Adipocyte (in vitro differentiated cells): ENCODE results near the gene BCCIP.

Experiments used
- DNase-seq: peaks from one replicate; pipeline ENCODE4 v3.0.0-alpha.2; 2015; ENCODE audit warnings: low read depth
- H3K27me3 ChIP-seq: replicated peaks from 2 replicates; pipeline ENCODE4 v1.7.0; 2013; ENCODE audit warnings: mild to moderate bottlenecking, low read length, moderate library complexity; ENCODE audit not compliant: control insufficient read depth, insufficient read depth
- H3K36me3 ChIP-seq: 2 replicates; pipeline ENCODE4 v1.7.0; 2013; ENCODE audit warnings: low read length, mild to moderate bottlenecking, moderate library complexity; ENCODE audit not compliant: control insufficient read depth, insufficient read depth, severe bottlenecking
- H3K4me1 ChIP-seq: 2 replicates; pipeline ENCODE4 v1.7.0; 2013; ENCODE audit warnings: mild to moderate bottlenecking, low read length, moderate library complexity; ENCODE audit not compliant: control insufficient read depth, insufficient read depth
- H3K4me3 ChIP-seq: 2 replicates; pipeline ENCODE4 v1.7.0; 2013; ENCODE audit warnings: mild to moderate bottlenecking, low read length, moderate library complexity
- H3K9ac ChIP-seq: 2 replicates; pipeline ENCODE4 v1.7.0; 2013; ENCODE audit warnings: mild to moderate bottlenecking, low read length, moderate library complexity
- H3K9me3 ChIP-seq: 2 replicates; pipeline ENCODE4 v1.7.0; 2013; ENCODE audit warnings: mild to moderate bottlenecking, low read length, moderate library complexity; ENCODE audit not compliant: control insufficient read depth

The BCCIP gene

DNA sequence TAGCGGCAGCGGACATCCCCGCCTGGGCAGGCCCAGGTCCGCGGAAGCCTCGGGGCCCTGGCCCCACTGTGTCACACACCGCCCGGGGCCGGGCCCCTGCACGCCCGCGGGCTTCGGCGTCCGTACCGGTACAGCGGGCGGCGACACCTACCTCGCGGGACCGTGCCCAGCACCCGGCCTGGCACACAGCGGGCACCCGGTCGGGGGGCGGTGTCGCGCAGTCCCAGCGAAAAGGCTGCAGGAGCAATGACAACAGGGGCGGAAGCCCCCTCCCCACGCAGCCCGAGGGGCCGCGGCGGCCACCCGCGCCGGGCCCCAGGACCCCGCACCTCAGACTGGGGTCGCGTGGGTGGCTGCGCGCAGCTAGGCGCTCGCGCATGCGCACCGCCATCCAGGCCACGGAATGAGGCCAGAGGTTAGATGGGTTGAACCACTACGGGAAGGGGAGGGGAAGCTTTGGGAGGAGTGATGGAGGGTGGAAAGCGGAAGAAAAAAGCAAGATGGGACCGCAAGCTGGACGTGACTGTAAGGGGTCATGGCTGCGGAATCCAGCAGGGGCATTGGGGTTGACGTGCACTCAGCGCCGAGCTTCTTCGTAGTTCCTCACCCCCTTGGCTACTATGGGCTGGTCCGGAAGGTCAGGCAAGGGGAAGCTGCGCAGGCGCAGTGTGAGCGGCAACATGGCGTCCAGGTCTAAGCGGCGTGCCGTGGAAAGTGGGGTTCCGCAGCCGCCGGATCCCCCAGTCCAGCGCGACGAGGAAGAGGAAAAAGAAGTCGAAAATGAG lies at the start of gene BCCIP, which contains the start of gene UROS:
Gene BCCIP, plus strand, starts transcription at position 669 of the 785 bp plus-strand sequence. Its CDS starts 12 bp downstream, at position 681.
Gene UROS, minus strand, starts transcription at position 381 of the 785 bp plus-strand sequence. CDS start 6,759 bp downstream, outside the sequence.
- Histone ChIP-seq H3K27me3 (no peaks in the 10 kb centered on the region), H3K36me3 (peaks cover 19% of the 10 kb centered on the region), H3K4me1 (peaks cover 34% of the 10 kb centered on the region), H3K9ac (peak within 1 kb of the TSS; percentile 96), H3K4me3 (peak within 1 kb of the TSS; percentile 94), H3K9me3 (no peaks in the 10 kb centered on the region)
- DNase-seq: peak; percentile 97

DNA sequence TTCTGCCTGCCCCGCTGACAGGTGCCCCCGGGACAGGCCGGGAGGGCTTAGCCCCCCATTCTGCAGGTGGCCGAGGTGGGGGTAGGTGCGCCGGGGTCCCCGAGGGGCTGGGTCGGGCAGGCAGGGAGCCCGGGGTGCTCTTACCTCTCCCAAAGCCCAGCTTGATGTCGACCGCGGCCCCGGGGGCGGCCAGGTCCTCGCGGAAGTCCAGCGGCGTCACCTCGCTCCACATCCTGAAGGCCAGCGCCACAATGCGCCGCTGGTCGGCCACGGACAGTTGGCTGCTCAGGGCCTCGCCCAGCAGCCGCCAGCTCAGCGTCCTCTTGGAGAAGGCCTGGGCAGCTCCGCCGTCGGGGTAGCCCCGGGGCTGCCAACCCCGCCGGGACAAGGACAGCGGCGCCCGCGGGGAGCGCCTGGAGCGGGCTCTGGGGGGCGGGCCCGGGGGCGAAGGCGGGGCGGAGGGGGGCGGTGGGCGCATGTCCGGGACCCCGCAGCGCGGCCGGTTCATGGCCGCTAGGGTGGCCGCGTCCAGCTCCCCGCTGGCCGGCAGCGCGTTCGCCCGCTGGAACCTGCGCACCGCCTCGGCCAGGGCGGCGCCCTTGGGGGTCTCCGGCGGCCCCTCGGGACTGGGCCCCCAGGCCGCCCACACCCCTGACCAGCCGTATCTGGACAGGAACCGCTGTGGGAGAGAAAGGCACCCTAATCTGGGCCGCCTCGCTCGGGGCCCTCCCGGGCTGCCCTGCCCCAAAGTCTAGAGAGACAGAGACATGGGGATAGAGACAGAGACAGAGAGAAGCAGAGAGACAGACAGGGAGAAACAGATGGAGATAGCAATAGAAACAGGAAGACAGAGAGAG lies 49.4 kb upstream of the BCCIP start:
- H3K36me3 ChIP-seq: no peaks in the 10 kb centered on the region
- no peak overlapping the region for H3K9ac ChIP-seq
- no peak for DNase-seq
- no peaks in the 10 kb centered on the region for H3K27me3 ChIP-seq
- no peaks in the 10 kb centered on the region for H3K4me1 ChIP-seq
- H3K4me3 ChIP-seq: no peak overlapping the region
- no peaks in the 10 kb centered on the region for H3K9me3 ChIP-seq

- H3K9me3 ChIP-seq: no peaks in the 10 kb centered on the region
- DNase-seq: no peak
- H3K27me3 ChIP-seq: no peaks in the 10 kb centered on the region
- H3K9ac ChIP-seq: no peak overlapping the region
- no peaks in the 10 kb centered on the region for H3K4me1 ChIP-seq
- H3K4me3 ChIP-seq: no peak overlapping the region
- H3K36me3 ChIP-seq: no peaks in the 10 kb centered on the region
Measured at GRCh38 chr10:125774581-125775191, 48.7 kb upstream of the BCCIP start.

GRCh38 chr10:125775491-125776106 lies 47.7 kb upstream of the BCCIP start, which contains the start of gene MMP21:
MMP21 (minus strand) TSS chr10:125775821; CDS start chr10:125775821, 0 bp downstream.
- Histone ChIP-seq H3K4me1 (no peaks in the 10 kb centered on the region), H3K9me3 (no peaks in the 10 kb centered on the region), H3K27me3 (no peaks in the 10 kb centered on the region), H3K36me3 (no peaks in the 10 kb centered on the region), H3K4me3 (no peak within 1 kb of the TSS), H3K9ac (no peak within 1 kb of the TSS)
- DNase-seq: no peak

DNA sequence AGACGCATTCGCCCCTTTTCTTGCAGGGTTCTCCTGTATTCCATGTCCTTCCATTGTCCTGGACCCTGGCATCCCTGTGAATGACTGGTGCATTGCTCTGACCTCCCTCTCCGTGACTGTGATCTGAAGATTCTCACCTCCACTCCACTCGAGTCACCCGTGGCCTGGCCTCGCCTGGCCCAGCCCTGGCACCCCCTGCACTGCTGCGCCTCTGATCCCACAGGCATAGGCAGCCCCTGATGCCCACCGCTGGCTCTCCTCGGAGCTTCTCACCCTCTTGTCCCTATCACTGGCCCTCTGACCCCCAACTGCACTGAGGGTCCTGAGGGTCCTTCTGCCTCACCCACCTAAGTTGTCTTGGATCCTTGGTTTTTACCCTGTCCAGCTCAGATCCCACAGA lies 45.5 kb upstream of the BCCIP start:
- Histone ChIP-seq H3K36me3 (no peaks in the 10 kb centered on the region), H3K9ac (no peak overlapping the region), H3K9me3 (no peaks in the 10 kb centered on the region), H3K4me3 (no peak overlapping the region), H3K4me1 (no peaks in the 10 kb centered on the region), H3K27me3 (no peaks in the 10 kb centered on the region)
- DNase-seq: no peak

- no peaks in the 10 kb centered on the region for H3K9me3 ChIP-seq
- H3K4me1 ChIP-seq: no peaks in the 10 kb centered on the region
- H3K9ac ChIP-seq: no peak overlapping the region
- H3K36me3 ChIP-seq: no peaks in the 10 kb centered on the region
- H3K27me3 ChIP-seq: no peaks in the 10 kb centered on the region
- H3K4me3 ChIP-seq: no peak overlapping the region
- DNase-seq: no peak
Measured at GRCh38 chr10:125778556-125778955, 44.8 kb upstream of the BCCIP start.

- no peak overlapping the region for H3K4me3 ChIP-seq
- no peaks in the 10 kb centered on the region for H3K9me3 ChIP-seq
- H3K27me3 ChIP-seq: no peaks in the 10 kb centered on the region
- no peak overlapping the region for H3K9ac ChIP-seq
- H3K36me3 ChIP-seq: no peaks in the 10 kb centered on the region
- no peak for DNase-seq
- no peaks in the 10 kb centered on the region for H3K4me1 ChIP-seq
Measured at GRCh38 chr10:125779403-125780327, 43.7 kb upstream of the BCCIP start.

- Histone ChIP-seq H3K4me1 (no peaks in the 10 kb centered on the region), H3K27me3 (no peaks in the 10 kb centered on the region), H3K36me3 (no peaks in the 10 kb centered on the region), H3K9me3 (no peaks in the 10 kb centered on the region), H3K9ac (no peak overlapping the region), H3K4me3 (no peak overlapping the region)
- no peak for DNase-seq
Measured at GRCh38 chr10:125781374-125781773, 42.0 kb upstream of the BCCIP start.

DNA sequence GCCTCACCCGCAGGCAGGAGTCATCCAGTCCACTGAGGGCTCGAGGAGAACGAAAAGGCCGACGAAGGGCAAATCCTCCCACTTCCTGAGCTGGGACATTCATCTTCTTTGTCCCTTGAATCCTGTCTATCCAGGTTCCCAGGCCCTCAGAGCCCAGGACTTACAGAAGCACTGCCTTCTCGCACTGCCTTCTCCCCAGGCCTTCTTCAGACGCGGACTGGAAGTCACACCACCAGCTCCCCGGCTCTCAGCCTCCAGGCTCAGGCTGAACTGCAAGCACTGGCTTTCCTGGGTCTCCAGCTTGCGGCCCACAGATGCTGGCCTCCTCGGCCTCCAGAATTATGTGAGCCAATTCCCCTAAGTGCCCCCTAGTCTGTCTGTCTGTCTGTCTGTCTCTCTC lies 41.3 kb upstream of the BCCIP start:
- H3K9ac ChIP-seq: no peak overlapping the region
- no peaks in the 10 kb centered on the region for H3K27me3 ChIP-seq
- no peak overlapping the region for H3K4me3 ChIP-seq
- DNase-seq: no peak
- H3K9me3 ChIP-seq: no peaks in the 10 kb centered on the region
- no peaks in the 10 kb centered on the region for H3K36me3 ChIP-seq
- no peaks in the 10 kb centered on the region for H3K4me1 ChIP-seq

- no peak for DNase-seq
- H3K4me3 ChIP-seq: no peak overlapping the region
Measured at GRCh38 chr10:125782616-125783015, 40.7 kb upstream of the BCCIP start.

More at GRCh38 chr10:125782616-125783015, 40.7 kb upstream of the BCCIP start:
- Histone ChIP-seq H3K36me3 (no peaks in the 10 kb centered on the region), H3K9me3 (no peaks in the 10 kb centered on the region), H3K9ac (no peak overlapping the region), H3K27me3 (no peaks in the 10 kb centered on the region), H3K4me1 (no peaks in the 10 kb centered on the region)
